Astrocyte (in vitro differentiated cells and primary cell): Measurements from ENCODE around the gene DNAJC22. TPM values are rescaled to one million over a fixed set of nuclear protein-coding genes. Genes with fewer than 3 reads are reported as not detected.

Experiments
- DNase-seq: peaks from one replicate; pipeline ENCODE4 v3.0.0-alpha.2; 2010; ENCODE audit warnings: low read depth
- FAIRE-seq: peaks from 2 replicates; lab custom pipeline; 2011; peaks lifted over from hg19 to GRCh38; lab: Jason Lieb, UNC
- H2AFZ ChIP-seq: 2 replicates; pipeline ENCODE4 v1.6.0; 2012; ENCODE audit warnings: low read depth, low read length, inconsistent platforms
- H3K27ac ChIP-seq: 2 replicates; pipeline ENCODE4 v1.5.1; 2011; ENCODE audit warnings: low read depth, low read length, inconsistent platforms
- H3K27me3 ChIP-seq: 2 replicates; pipeline ENCODE4 v1.6.0; 2011; ENCODE audit warnings: low read length, inconsistent platforms; ENCODE audit not compliant: insufficient read depth
- H3K36me3 ChIP-seq: 2 replicates; pipeline ENCODE4 v1.5.1; 2011; ENCODE audit warnings: low read length, inconsistent platforms; ENCODE audit not compliant: insufficient read depth
- H3K4me1 ChIP-seq: 2 replicates; pipeline ENCODE4 v1.5.1; 2011; ENCODE audit warnings: low read length, inconsistent platforms; ENCODE audit not compliant: insufficient read depth
- H3K4me2 ChIP-seq: 2 replicates; pipeline ENCODE4 v1.6.0; 2012; ENCODE audit warnings: low read length, inconsistent platforms
- H3K4me3 ChIP-seq: 2 replicates; pipeline ENCODE4 v1.5.1; 2011; ENCODE audit warnings: low read depth, mild to moderate bottlenecking, low read length, inconsistent platforms; ENCODE audit not compliant: insufficient read depth
- H3K79me2 ChIP-seq: 2 replicates; pipeline ENCODE4 v1.6.0; 2012; ENCODE audit warnings: mild to moderate bottlenecking, low read length, inconsistent platforms; ENCODE audit not compliant: insufficient read depth
- H3K9ac ChIP-seq: 2 replicates; pipeline ENCODE4 v1.6.0; 2012; ENCODE audit warnings: mild to moderate bottlenecking, low read length, inconsistent platforms
- H3K9me3 ChIP-seq: 2 replicates; pipeline ENCODE4 v1.5.1; 2012; ENCODE audit warnings: low read depth, mild to moderate bottlenecking, low read length, inconsistent platforms; ENCODE audit not compliant: insufficient read depth
- H4K20me1 ChIP-seq: 2 replicates; pipeline ENCODE4 v1.6.0; 2012; ENCODE audit warnings: low read length, inconsistent platforms; ENCODE audit not compliant: insufficient read depth
- H3K27ac Mint-ChIP-seq: one replicate; pipeline ENCODE4 v1.8.0; 2021; ENCODE audit warnings: mild to moderate bottlenecking, mixed read lengths; ENCODE audit not compliant: unreplicated experiment
- H3K27me3 Mint-ChIP-seq: one replicate; pipeline ENCODE4 v1.8.0; 2021; ENCODE audit warnings: low read depth, mixed read lengths; ENCODE audit not compliant: unreplicated experiment
- H3K36me3 Mint-ChIP-seq: one replicate; pipeline ENCODE4 v1.8.0; 2021; ENCODE audit warnings: low read depth, mixed read lengths; ENCODE audit not compliant: unreplicated experiment
- H3K4me1 Mint-ChIP-seq: one replicate; pipeline ENCODE4 v1.8.0; 2021; ENCODE audit warnings: low read depth, mixed read lengths; ENCODE audit not compliant: unreplicated experiment
- H3K4me3 Mint-ChIP-seq: one replicate; pipeline ENCODE4 v1.8.0; 2021; ENCODE audit warnings: mild to moderate bottlenecking, moderate library complexity, mixed read lengths; ENCODE audit not compliant: unreplicated experiment
- H3K9me3 Mint-ChIP-seq: one replicate; pipeline ENCODE4 v1.8.0; 2021; ENCODE audit warnings: mild to moderate bottlenecking, mixed read lengths; ENCODE audit not compliant: unreplicated experiment
- CTCF ChIP-seq: IDR thresholded peaks from 2 replicates; pipeline ENCODE4 v1.5.1; 2011; ENCODE audit warnings: low read depth, mild to moderate bottlenecking, inconsistent platforms, low read length, moderate library complexity; ENCODE audit not compliant: insufficient read depth
- EZH2 ChIP-seq: IDR thresholded peaks from 2 replicates; pipeline ENCODE4 v1.6.1; 2012; ENCODE audit warnings: mild to moderate bottlenecking, low read length, inconsistent platforms; ENCODE audit not compliant: insufficient read depth
- total RNA-seq: library from RNA; stranded (reverse); gene quantifications from 2 replicates; pipeline ENCODE4 v1.2.1, GENCODE V29; 2021

Gene DNAJC22
- total RNA-seq, 1 donor from 2014 or later: 0.52 TPM

- DNase-seq (no peak), FAIRE-seq (no peak)
- no peaks in the 10 kb centered on the region for H3K9me3 ChIP-seq
- H3K36me3 ChIP-seq: no peaks in the 10 kb centered on the region
- Mint-ChIP-seq H3K4me3 (peak overlapping the region; percentile 96), H3K27me3 (no peaks in the 10 kb centered on the region), H3K27ac (peak overlapping the region; percentile 80), H3K4me1 (peaks cover 12% of the 10 kb centered on the region), H3K9me3 (no peaks in the 10 kb centered on the region), H3K36me3 (peaks cover 4% of the 10 kb centered on the region)
- H3K4me3 ChIP-seq: peak overlapping the region; percentile 92
- H3K4me1 ChIP-seq: peaks cover 28% of the 10 kb centered on the region
- H3K79me2 ChIP-seq: peaks cover 57% of the 10 kb centered on the region
- TF ChIP-seq EZH2: no peak
- TF ChIP-seq CTCF: no peak
- no peaks in the 10 kb centered on the region for H3K27me3 ChIP-seq
- H3K4me2 ChIP-seq: peak overlapping the region; percentile 88
- H2AFZ ChIP-seq: no peak overlapping the region
- peak overlapping the region; percentile 97 for H3K9ac ChIP-seq
- H4K20me1 ChIP-seq: peaks cover 49% of the 10 kb centered on the region
- peak overlapping the region; percentile 96 for H3K27ac ChIP-seq
These were observed 21.5 kb downstream of the DNAJC22 start for GRCh38 chr12:49368240-49368600.

- Histone ChIP-seq H3K9ac (peak overlapping the region; percentile 30), H3K4me3 (peak overlapping the region; percentile 12), H4K20me1 (peaks cover 61% of the 10 kb centered on the region), H3K27me3 (no peaks in the 10 kb centered on the region), H3K27ac (no peak overlapping the region), H3K4me1 (peaks cover 27% of the 10 kb centered on the region), H3K36me3 (peaks cover 2% of the 10 kb centered on the region), H2AFZ (no peak overlapping the region), H3K9me3 (no peaks in the 10 kb centered on the region), H3K79me2 (peaks cover 70% of the 10 kb centered on the region), H3K4me2 (peak overlapping the region; percentile 88)
- TF ChIP-seq CTCF (peak; percentile 40), EZH2 (no peak)
- FAIRE-seq (no peak), DNase-seq (peak; percentile 25)
- Mint-ChIP-seq H3K9me3 (no peaks in the 10 kb centered on the region), H3K4me1 (peaks cover 12% of the 10 kb centered on the region), H3K4me3 (peak overlapping the region; percentile 96), H3K36me3 (peaks cover 4% of the 10 kb centered on the region), H3K27ac (no peak overlapping the region), H3K27me3 (no peaks in the 10 kb centered on the region)
These were observed 22.9 kb downstream of the DNAJC22 start for GRCh38 chr12:49369411-49370145.

- no peaks in the 10 kb centered on the region for H3K9me3 ChIP-seq
- H3K27me3 ChIP-seq: no peaks in the 10 kb centered on the region
- Mint-ChIP-seq H3K9me3 (no peaks in the 10 kb centered on the region), H3K36me3 (peaks cover 4% of the 10 kb centered on the region), H3K4me1 (peaks cover 14% of the 10 kb centered on the region), H3K4me3 (no peak overlapping the region), H3K27ac (no peak overlapping the region), H3K27me3 (no peaks in the 10 kb centered on the region)
- H3K4me1 ChIP-seq: peaks cover 18% of the 10 kb centered on the region
- FAIRE-seq (no peak), DNase-seq (no peak)
- H3K36me3 ChIP-seq: peaks cover 2% of the 10 kb centered on the region
- peaks cover 80% of the 10 kb centered on the region for H3K79me2 ChIP-seq
- TF ChIP-seq EZH2: no peak
- TF ChIP-seq CTCF: no peak
- no peak overlapping the region for H3K9ac ChIP-seq
- H4K20me1 ChIP-seq: peaks cover 70% of the 10 kb centered on the region
- H3K27ac ChIP-seq: no peak overlapping the region
- no peak overlapping the region for H3K4me2 ChIP-seq
- H2AFZ ChIP-seq: no peak overlapping the region
- H3K4me3 ChIP-seq: no peak overlapping the region
These were observed 23.9 kb downstream of the DNAJC22 start for GRCh38 chr12:49370539-49370938.
